Osteoblast (primary cell): Measurements from ENCODE around the gene ZNF408. TPM values are rescaled to one million over a fixed set of nuclear protein-coding genes. Genes with fewer than 3 reads are reported as not detected.

Experiments used
- DNase-seq: peaks from one replicate; pipeline ENCODE4 v3.0.0; 2011; ENCODE audit warnings: low spot score, mixed read lengths; ENCODE audit not compliant: insufficient read length; ENCODE audit errors: missing footprints
- H2AFZ ChIP-seq: 2 replicates; pipeline ENCODE4 v1.6.0; 2011; ENCODE audit warnings: mild to moderate bottlenecking, low read length
- H3K27ac ChIP-seq: 2 replicates; pipeline ENCODE4 v1.5.1; 2011; ENCODE audit warnings: mild to moderate bottlenecking, low read depth, low read length, moderate library complexity
- H3K27me3 ChIP-seq: 2 replicates; pipeline ENCODE4 v1.6.0; 2012; ENCODE audit warnings: mild to moderate bottlenecking, control low read depth, inconsistent platforms, low read length, moderate library complexity; ENCODE audit not compliant: insufficient read depth
- H3K36me3 ChIP-seq: 2 replicates; pipeline ENCODE4 v1.5.1; 2011; ENCODE audit warnings: mild to moderate bottlenecking, low read length, control low read depth, moderate library complexity; ENCODE audit not compliant: insufficient read depth
- H3K4me1 ChIP-seq: 2 replicates; pipeline ENCODE4 v1.5.1; 2011; ENCODE audit warnings: mild to moderate bottlenecking, low read length, control low read depth, moderate library complexity; ENCODE audit not compliant: insufficient read depth
- H3K4me2 ChIP-seq: 2 replicates; pipeline ENCODE4 v1.6.0; 2011; ENCODE audit warnings: mild to moderate bottlenecking, low read length; ENCODE audit not compliant: insufficient read depth
- H3K4me3 ChIP-seq: fragments of 200-600 bp; sonication (generic); 3 replicates; pipeline ENCODE4 v1.5.1; 2012; ENCODE audit warnings: mild to moderate bottlenecking, low read length, inconsistent platforms; ENCODE audit not compliant: insufficient read depth
- H3K79me2 ChIP-seq: 2 replicates; pipeline ENCODE4 v1.6.0; 2012; ENCODE audit warnings: mild to moderate bottlenecking, low read length, control low read depth, inconsistent platforms; ENCODE audit not compliant: insufficient read depth
- H3K9me3 ChIP-seq: 2 replicates; pipeline ENCODE4 v1.5.1; 2011; ENCODE audit warnings: low read depth, low read length, control low read depth
- H4K20me1 ChIP-seq: 2 replicates; pipeline ENCODE4 v1.6.0; 2012; ENCODE audit warnings: mild to moderate bottlenecking, low read length, control low read depth; ENCODE audit not compliant: insufficient read depth
- total RNA-seq: library from RNA; depleted of rRNA; stranded (reverse); fragments of >200 nt; gene quantifications from 2 replicates; pipeline ENCODE4 v1.2.3, GENCODE V29; 2012
- TF ChIP-seq, protein P1 (sequence below): IDR thresholded peaks from 2 replicates; pipeline ENCODE4 v1.5.1; 2011; ENCODE audit warnings: mild to moderate bottlenecking, low read depth, low read length, moderate library complexity; ENCODE audit errors: extremely low read depth

Gene ZNF408
- total RNA-seq, 1 donor: 16.3 TPM

- H3K36me3 ChIP-seq: no peaks in the 10 kb centered on the region
- no peak overlapping the region for H3K27ac ChIP-seq
- H3K4me3 ChIP-seq: no peak overlapping the region
- H2AFZ ChIP-seq: no peak overlapping the region
- no peak overlapping the region for H3K4me2 ChIP-seq
- H3K79me2 ChIP-seq: no peaks in the 10 kb centered on the region
- H3K27me3 ChIP-seq: no peaks in the 10 kb centered on the region
- no peaks in the 10 kb centered on the region for H4K20me1 ChIP-seq
- TF ChIP-seq, protein P1, sequence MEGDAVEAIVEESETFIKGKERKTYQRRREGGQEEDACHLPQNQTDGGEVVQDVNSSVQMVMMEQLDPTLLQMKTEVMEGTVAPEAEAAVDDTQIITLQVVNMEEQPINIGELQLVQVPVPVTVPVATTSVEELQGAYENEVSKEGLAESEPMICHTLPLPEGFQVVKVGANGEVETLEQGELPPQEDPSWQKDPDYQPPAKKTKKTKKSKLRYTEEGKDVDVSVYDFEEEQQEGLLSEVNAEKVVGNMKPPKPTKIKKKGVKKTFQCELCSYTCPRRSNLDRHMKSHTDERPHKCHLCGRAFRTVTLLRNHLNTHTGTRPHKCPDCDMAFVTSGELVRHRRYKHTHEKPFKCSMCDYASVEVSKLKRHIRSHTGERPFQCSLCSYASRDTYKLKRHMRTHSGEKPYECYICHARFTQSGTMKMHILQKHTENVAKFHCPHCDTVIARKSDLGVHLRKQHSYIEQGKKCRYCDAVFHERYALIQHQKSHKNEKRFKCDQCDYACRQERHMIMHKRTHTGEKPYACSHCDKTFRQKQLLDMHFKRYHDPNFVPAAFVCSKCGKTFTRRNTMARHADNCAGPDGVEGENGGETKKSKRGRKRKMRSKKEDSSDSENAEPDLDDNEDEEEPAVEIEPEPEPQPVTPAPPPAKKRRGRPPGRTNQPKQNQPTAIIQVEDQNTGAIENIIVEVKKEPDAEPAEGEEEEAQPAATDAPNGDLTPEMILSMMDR: no peak
- no peaks in the 10 kb centered on the region for H3K9me3 ChIP-seq
- no peaks in the 10 kb centered on the region for H3K4me1 ChIP-seq
- DNase-seq: peak; percentile 44
Observed at GRCh38 chr11:46727952-46728658, 27.3 kb downstream of the ZNF408 start.

DNA sequence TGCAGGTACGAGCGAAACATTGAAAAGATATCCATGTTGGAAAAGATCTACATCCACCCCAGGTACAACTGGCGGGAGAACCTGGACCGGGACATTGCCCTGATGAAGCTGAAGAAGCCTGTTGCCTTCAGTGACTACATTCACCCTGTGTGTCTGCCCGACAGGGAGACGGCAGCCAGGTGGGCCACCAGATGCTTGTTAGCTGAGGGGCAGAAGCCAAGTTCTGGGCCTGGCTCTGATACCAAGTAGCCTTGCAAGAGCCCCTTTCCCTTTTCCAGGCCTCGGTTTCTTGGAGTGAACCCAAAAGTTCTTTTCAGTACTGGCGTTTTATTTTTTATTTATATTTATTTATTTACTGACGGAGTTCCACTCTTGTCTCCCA lies 27.8 kb downstream of the ZNF408 start:
- no peak for DNase-seq
- H3K9me3 ChIP-seq: no peaks in the 10 kb centered on the region
- H3K4me2 ChIP-seq: no peak overlapping the region
- H3K4me1 ChIP-seq: no peaks in the 10 kb centered on the region
- TF ChIP-seq, protein P1: no peak
- no peak overlapping the region for H3K27ac ChIP-seq
- no peak overlapping the region for H3K4me3 ChIP-seq
- no peaks in the 10 kb centered on the region for H3K27me3 ChIP-seq
- no peaks in the 10 kb centered on the region for H3K36me3 ChIP-seq
- H3K79me2 ChIP-seq: no peaks in the 10 kb centered on the region
- H4K20me1 ChIP-seq: no peaks in the 10 kb centered on the region
- H2AFZ ChIP-seq: no peak overlapping the region

GRCh38 chr11:46729110-46730027 lies 28.5 kb downstream of the ZNF408 start:
- H2AFZ ChIP-seq: no peak overlapping the region
- H3K27me3 ChIP-seq: no peaks in the 10 kb centered on the region
- no peak overlapping the region for H3K27ac ChIP-seq
- H3K36me3 ChIP-seq: no peaks in the 10 kb centered on the region
- H3K79me2 ChIP-seq: no peaks in the 10 kb centered on the region
- no peaks in the 10 kb centered on the region for H4K20me1 ChIP-seq
- TF ChIP-seq, protein P1: no peak
- peak; percentile 87 for DNase-seq
- H3K4me3 ChIP-seq: no peak overlapping the region
- no peak overlapping the region for H3K4me2 ChIP-seq
- no peaks in the 10 kb centered on the region for H3K4me1 ChIP-seq
- H3K9me3 ChIP-seq: no peaks in the 10 kb centered on the region

- TF ChIP-seq, protein P1: no peak
- Histone ChIP-seq H3K36me3 (no peaks in the 10 kb centered on the region), H3K27me3 (no peaks in the 10 kb centered on the region), H2AFZ (no peak overlapping the region), H3K27ac (no peak overlapping the region), H3K4me3 (no peak overlapping the region), H3K79me2 (no peaks in the 10 kb centered on the region), H4K20me1 (no peaks in the 10 kb centered on the region), H3K4me2 (no peak overlapping the region), H3K9me3 (no peaks in the 10 kb centered on the region), H3K4me1 (peaks cover 3% of the 10 kb centered on the region)
- DNase-seq: no peak
Observed at GRCh38 chr11:46731545-46731944, 30.7 kb downstream of the ZNF408 start.
